KMS-11 (cell line): Measurements from ENCODE around the gene DSCAML1.

Source experiments
- H2AFZ ChIP-seq: fragments of 200-600 bp; sonication (generic); 2 replicates; pipeline ENCODE4 v1.6.1; 2016; ENCODE audit warnings: antibody characterized with exemption, mixed run types, low read depth
- H3K27ac ChIP-seq: fragments of 200-600 bp; sonication (generic); 2 replicates; pipeline ENCODE4 v1.6.1; 2016; ENCODE audit warnings: mild to moderate bottlenecking, mixed run types
- H3K27me3 ChIP-seq: fragments of 200-600 bp; sonication (generic); 2 replicates; pipeline ENCODE4 v1.6.1; 2017; ENCODE audit warnings: mild to moderate bottlenecking, low read depth, mixed run types, moderate library complexity; ENCODE audit not compliant: insufficient read depth
- H3K36me3 ChIP-seq: fragments of 200-600 bp; sonication (generic); 2 replicates; pipeline ENCODE4 v1.6.1; 2017; ENCODE audit warnings: mild to moderate bottlenecking, mixed run types; ENCODE audit not compliant: insufficient read depth
- H3K4me1 ChIP-seq: fragments of 200-600 bp; sonication (generic); 2 replicates; pipeline ENCODE4 v1.6.1; 2016; ENCODE audit warnings: mild to moderate bottlenecking, low read depth, mixed run types; ENCODE audit not compliant: poor library complexity, severe bottlenecking
- H3K4me2 ChIP-seq: fragments of 200-600 bp; sonication (generic); 2 replicates; pipeline ENCODE4 v1.7.0; 2016; ENCODE audit warnings: mild to moderate bottlenecking, mixed run types
- H3K4me3 ChIP-seq: fragments of 200-600 bp; sonication (generic); IDR thresholded peaks from 2 replicates; pipeline ENCODE4 v1.6.1; 2017; ENCODE audit warnings: low read depth, low read length, mixed read lengths; ENCODE audit not compliant: insufficient read depth
- H3K79me2 ChIP-seq: fragments of 200-600 bp; sonication (generic); 2 replicates; pipeline ENCODE4 v1.6.1; 2016; ENCODE audit warnings: low read depth, mixed run types; ENCODE audit not compliant: insufficient read depth
- H3K9ac ChIP-seq: fragments of 200-600 bp; sonication (generic); 2 replicates; pipeline ENCODE4 v1.6.1; 2016; ENCODE audit warnings: mild to moderate bottlenecking, mixed run types
- H4K20me1 ChIP-seq: fragments of 200-600 bp; sonication (generic); 2 replicates; pipeline ENCODE4 v1.6.1; 2016; ENCODE audit warnings: mild to moderate bottlenecking, mixed run types; ENCODE audit not compliant: insufficient read depth
- TF ChIP-seq, protein P1 (sequence below): fragments of 200-600 bp; sonication (generic); conservative IDR thresholded peaks from 2 replicates; pipeline ENCODE4 v1.6.1; 2017; ENCODE audit warnings: low read depth, mild to moderate bottlenecking, antibody characterized with exemption, low read length, moderate library complexity, mixed read lengths

DSCAML1 gene

DNA sequence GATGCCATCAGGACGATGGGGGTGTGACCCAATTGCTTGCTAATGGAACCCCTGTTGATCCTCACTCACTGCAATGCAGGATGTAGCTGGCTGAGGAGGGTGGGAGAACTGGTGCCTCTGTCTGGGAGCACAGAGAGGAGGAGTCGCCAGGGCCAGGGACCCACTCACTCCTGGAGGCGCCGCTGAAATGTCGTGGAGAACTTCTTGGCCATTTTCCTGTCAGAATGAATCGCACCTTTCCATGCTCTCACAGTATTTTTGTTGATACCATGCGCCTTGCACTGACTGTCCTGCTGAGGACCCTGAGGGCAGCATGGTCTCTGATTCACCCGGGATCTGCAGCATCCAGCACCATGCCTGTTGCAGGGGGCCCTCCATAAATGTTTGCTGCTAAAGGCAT lies 211.4 kb downstream of the DSCAML1 start:
- Histone ChIP-seq H3K27ac (no peak overlapping the region), H3K4me3 (no peak overlapping the region), H3K36me3 (no peaks in the 10 kb centered on the region), H2AFZ (no peak overlapping the region), H4K20me1 (no peaks in the 10 kb centered on the region), H3K4me1 (no peaks in the 10 kb centered on the region), H3K9ac (no peak overlapping the region), H3K4me2 (no peak overlapping the region), H3K79me2 (no peaks in the 10 kb centered on the region), H3K27me3 (no peaks in the 10 kb centered on the region)
- TF ChIP-seq, protein P1, sequence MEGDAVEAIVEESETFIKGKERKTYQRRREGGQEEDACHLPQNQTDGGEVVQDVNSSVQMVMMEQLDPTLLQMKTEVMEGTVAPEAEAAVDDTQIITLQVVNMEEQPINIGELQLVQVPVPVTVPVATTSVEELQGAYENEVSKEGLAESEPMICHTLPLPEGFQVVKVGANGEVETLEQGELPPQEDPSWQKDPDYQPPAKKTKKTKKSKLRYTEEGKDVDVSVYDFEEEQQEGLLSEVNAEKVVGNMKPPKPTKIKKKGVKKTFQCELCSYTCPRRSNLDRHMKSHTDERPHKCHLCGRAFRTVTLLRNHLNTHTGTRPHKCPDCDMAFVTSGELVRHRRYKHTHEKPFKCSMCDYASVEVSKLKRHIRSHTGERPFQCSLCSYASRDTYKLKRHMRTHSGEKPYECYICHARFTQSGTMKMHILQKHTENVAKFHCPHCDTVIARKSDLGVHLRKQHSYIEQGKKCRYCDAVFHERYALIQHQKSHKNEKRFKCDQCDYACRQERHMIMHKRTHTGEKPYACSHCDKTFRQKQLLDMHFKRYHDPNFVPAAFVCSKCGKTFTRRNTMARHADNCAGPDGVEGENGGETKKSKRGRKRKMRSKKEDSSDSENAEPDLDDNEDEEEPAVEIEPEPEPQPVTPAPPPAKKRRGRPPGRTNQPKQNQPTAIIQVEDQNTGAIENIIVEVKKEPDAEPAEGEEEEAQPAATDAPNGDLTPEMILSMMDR, result no peak

DNA sequence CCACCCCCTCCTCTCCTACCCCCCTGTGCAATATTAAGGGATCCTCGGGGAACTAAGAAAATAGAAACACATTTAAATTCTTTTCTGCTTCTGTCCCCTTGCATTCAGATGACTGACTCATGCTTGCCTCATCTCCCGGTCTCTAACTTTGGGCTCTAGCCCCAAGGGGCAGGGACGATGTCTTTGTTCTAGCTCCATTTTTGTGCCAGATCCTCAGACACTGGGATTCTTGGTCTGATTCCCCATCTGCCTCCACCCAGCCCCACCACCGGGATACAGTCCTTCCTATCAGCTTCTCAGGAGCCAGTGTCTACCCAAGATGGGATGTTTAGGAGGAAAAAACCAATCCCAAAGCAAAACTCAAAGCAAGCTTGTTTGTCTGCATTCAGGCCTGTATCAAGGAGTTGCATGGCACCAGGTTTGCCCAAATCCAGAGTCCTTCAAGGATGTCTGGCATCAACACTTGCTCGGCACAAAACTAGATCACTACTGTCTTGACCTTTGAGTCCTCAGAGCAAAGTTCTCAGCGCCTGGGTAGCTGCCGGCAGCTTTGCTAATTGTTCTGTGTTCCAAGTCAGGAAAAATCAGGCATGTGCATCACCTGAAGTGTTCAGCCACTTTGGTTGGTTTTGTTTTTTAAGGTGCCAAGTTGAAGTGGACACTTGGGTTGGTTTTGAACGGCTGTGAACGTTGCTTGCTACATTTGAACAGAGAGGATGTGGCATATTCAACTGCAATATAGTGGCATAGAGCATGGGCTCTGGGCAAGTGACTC lies 212.8 kb downstream of the DSCAML1 start:
- Histone ChIP-seq H3K36me3 (no peaks in the 10 kb centered on the region), H3K4me3 (no peak overlapping the region), H2AFZ (no peak overlapping the region), H3K27me3 (no peaks in the 10 kb centered on the region), H3K4me1 (no peaks in the 10 kb centered on the region), H3K4me2 (no peak overlapping the region), H3K27ac (no peak overlapping the region), H3K79me2 (no peaks in the 10 kb centered on the region), H4K20me1 (no peaks in the 10 kb centered on the region), H3K9ac (no peak overlapping the region)
- TF ChIP-seq, protein P1, result no peak

DNA sequence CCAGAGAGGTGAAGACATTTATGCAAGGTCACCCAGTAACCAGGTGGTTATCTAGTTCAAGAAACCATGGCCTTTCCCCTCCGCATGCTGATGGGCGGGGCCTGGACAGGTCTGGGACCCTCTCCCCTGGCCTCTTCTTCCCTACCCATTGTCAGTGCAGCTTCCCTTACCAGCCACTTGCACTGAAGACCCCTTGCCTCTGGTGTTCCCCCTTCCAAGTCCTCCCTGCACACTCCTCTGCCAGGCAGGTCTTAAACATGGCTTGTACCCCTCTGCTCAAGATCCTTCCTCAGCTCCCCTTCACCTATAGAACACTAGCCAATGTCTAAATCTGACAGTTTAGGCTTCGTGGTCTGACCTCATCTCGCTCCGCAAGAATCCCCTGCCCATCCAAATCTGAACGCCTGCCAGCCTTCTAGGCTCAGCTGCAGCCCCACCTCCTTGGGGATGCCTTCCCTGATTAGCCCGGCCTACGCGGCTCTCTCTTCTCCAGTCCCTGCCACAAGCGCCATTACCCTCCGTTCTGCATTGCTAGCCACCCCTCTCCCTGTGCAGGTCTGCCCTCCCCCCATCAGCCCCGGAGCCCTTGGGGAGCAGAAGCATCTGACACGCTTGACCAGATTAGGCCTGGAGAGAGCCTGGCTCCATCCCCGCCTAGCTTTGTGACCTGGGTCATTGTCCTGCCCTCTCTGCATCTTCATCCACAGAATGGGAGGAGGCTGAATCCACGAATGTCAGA lies 213.8 kb downstream of the DSCAML1 start:
- Histone ChIP-seq H3K9ac (no peak overlapping the region), H4K20me1 (no peaks in the 10 kb centered on the region), H3K79me2 (no peaks in the 10 kb centered on the region), H3K4me1 (no peaks in the 10 kb centered on the region), H3K4me2 (no peak overlapping the region), H2AFZ (no peak overlapping the region), H3K27me3 (no peaks in the 10 kb centered on the region), H3K27ac (no peak overlapping the region), H3K36me3 (no peaks in the 10 kb centered on the region), H3K4me3 (no peak overlapping the region)
- TF ChIP-seq, protein P1, result no peak

DNA sequence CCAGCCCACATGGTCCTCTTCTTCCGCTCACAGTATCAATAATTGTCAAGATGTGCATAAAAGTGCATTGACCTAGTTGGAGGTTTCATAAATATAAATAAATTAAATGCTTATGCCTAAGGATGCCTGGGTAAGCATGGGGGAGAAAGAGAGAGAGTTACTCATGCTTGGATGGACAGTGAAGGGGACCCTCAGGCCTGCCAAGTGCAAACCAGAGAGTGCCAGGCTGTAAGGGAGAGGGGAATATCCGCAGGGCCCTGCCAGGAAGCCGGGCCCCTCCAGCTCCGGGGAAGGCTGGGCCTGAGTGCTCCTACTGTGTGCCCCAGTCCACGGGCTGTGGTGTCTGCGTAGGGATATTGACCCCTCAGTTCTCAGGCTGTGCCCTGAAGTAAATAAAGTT lies 214.6 kb downstream of the DSCAML1 start:
- Histone ChIP-seq H3K27ac (no peak overlapping the region), H3K4me1 (no peaks in the 10 kb centered on the region), H3K4me2 (no peak overlapping the region), H3K36me3 (no peaks in the 10 kb centered on the region), H4K20me1 (no peaks in the 10 kb centered on the region), H3K79me2 (no peaks in the 10 kb centered on the region), H3K9ac (no peak overlapping the region), H3K4me3 (no peak overlapping the region), H3K27me3 (no peaks in the 10 kb centered on the region), H2AFZ (no peak overlapping the region)
- TF ChIP-seq, protein P1, result no peak
